IMR-90 (cell line): ENCODE measurements around the gene RAD51B. TPM values are rescaled to one million over a fixed set of nuclear protein-coding genes. Genes with fewer than 3 reads are reported as not detected.

ENCODE experiments used
- ATAC-seq: fragments of 200-7000 bp; cut with Tn5 transposase; 2 replicates; pipeline ENCODE4 v1.9.1; 2020; ENCODE audit warnings: low read depth, mild to moderate bottlenecking, moderate library complexity
- BruUV-seq: library from RNA; stranded (reverse); fragments of 400-500 nt; replicated peaks from 2 replicates; lab custom pipeline; 2021; lab: Mats Ljungman, UMichigan
- CTCF ChIA-PET: fragments of 300-600 bp; formaldehyde crosslinking; extraction: SDS; loops from one replicate; lab custom pipeline; 2021; ENCODE audit warnings: antibody characterized with exemption; lab: Yijun Ruan, JAX
- POLR2A ChIA-PET: fragments of 300-600 bp; sonication (Branson Sonifier 250); formaldehyde crosslinking; loops from one replicate; lab custom pipeline; 2022; ENCODE audit warnings: antibody characterized with exemption; ENCODE audit not compliant: unreplicated experiment; lab: Charles Lee
- DNase-seq: peaks from one replicate; pipeline ENCODE4 v3.0.0; 2013
- H2AFZ ChIP-seq: replicated peaks from 2 replicates; pipeline ENCODE3; 2013; ENCODE audit warnings: low read length, mild to moderate bottlenecking; ENCODE audit not compliant: poor library complexity
- H2AK5ac ChIP-seq: 2 replicates; pipeline ENCODE4 v1.6.1; 2013; ENCODE audit warnings: low read depth, low read length, inconsistent platforms
- H2AK9ac ChIP-seq: replicated peaks from 2 replicates; pipeline ENCODE3; 2013; ENCODE audit warnings: mild to moderate bottlenecking, low read depth, low read length, moderate library complexity; ENCODE audit not compliant: poor library complexity
- H2BK120ac ChIP-seq: 2 replicates; pipeline ENCODE4 v1.6.1; 2013; ENCODE audit warnings: low read depth, low read length, inconsistent platforms
- H2BK15ac ChIP-seq: 3 replicates; pipeline ENCODE4 v1.6.1; 2013; ENCODE audit warnings: low read depth, low read length, inconsistent platforms
- H2BK20ac ChIP-seq: 2 replicates; pipeline ENCODE4 v1.6.1; 2013; ENCODE audit warnings: low read depth, mild to moderate bottlenecking, inconsistent platforms, low read length, moderate library complexity
- H2BK5ac ChIP-seq: 2 replicates; pipeline ENCODE4 v1.6.1; 2013; ENCODE audit warnings: mild to moderate bottlenecking, low read depth, low read length, inconsistent platforms; ENCODE audit not compliant: poor library complexity, severe bottlenecking
- H3K14ac ChIP-seq: replicated peaks from 2 replicates; pipeline ENCODE4 v1.6.1; 2013; ENCODE audit warnings: low read depth, low read length, inconsistent platforms
- H3K18ac ChIP-seq: 2 replicates; pipeline ENCODE4 v1.6.1; 2013; ENCODE audit warnings: low read depth, low read length, control low read depth
- H3K23ac ChIP-seq: 2 replicates; pipeline ENCODE4 v1.6.1; 2013; ENCODE audit warnings: low read depth, low read length, inconsistent platforms
- H3K27ac ChIP-seq: 2 replicates; pipeline ENCODE4 v1.5.1; 2013; ENCODE audit warnings: mild to moderate bottlenecking, control low read depth, low read length; ENCODE audit not compliant: insufficient read depth
- H3K27me3 ChIP-seq: 2 replicates; pipeline ENCODE4 v1.6.1; 2013; ENCODE audit warnings: low read length; ENCODE audit not compliant: control insufficient read depth, insufficient read depth
- H3K36me3 ChIP-seq: 2 replicates; pipeline ENCODE4 v1.6.1; 2013; ENCODE audit warnings: low read length, mixed read lengths; ENCODE audit not compliant: control insufficient read depth, insufficient read depth
- H3K4ac ChIP-seq: 2 replicates; pipeline ENCODE4 v1.6.1; 2013; ENCODE audit warnings: low read depth, low read length, inconsistent platforms
- H3K4me1 ChIP-seq: 2 replicates; pipeline ENCODE4 v1.6.1; 2013; ENCODE audit warnings: low read length, mixed read lengths; ENCODE audit not compliant: control insufficient read depth, insufficient read depth
- H3K4me2 ChIP-seq: 2 replicates; pipeline ENCODE4 v1.6.1; 2013; ENCODE audit warnings: low read depth, mild to moderate bottlenecking, control low read depth, low read length, moderate library complexity
- H3K4me3 ChIP-seq: 2 replicates; pipeline ENCODE4 v1.5.1; 2013; ENCODE audit warnings: low read depth, mild to moderate bottlenecking, control low read depth, low read length, moderate library complexity; ENCODE audit not compliant: insufficient read depth
- H3K56ac ChIP-seq: 2 replicates; pipeline ENCODE4 v1.6.1; 2013; ENCODE audit warnings: low read length, inconsistent platforms; ENCODE audit not compliant: insufficient read depth; ENCODE audit errors: extremely low read depth
- H3K79me1 ChIP-seq, 2 experiments: 2 replicates each; pipeline ENCODE4 v1.6.1; 2013; ENCODE audit warnings: low read length in 2 of 2, inconsistent platforms in 1 of 2, low read depth in 1 of 2
- H3K9ac ChIP-seq: 2 replicates; pipeline ENCODE4 v1.6.1; 2013; ENCODE audit warnings: low read depth, low read length, control low read depth
- H3K9me1 ChIP-seq: 2 replicates; pipeline ENCODE4 v1.6.1; 2013; ENCODE audit warnings: low read length, inconsistent platforms; ENCODE audit not compliant: insufficient read depth
- H3K9me3 ChIP-seq: 2 replicates; pipeline ENCODE4 v1.6.1; 2013; ENCODE audit warnings: low read length; ENCODE audit not compliant: control insufficient read depth, insufficient read depth
- H4K20me1 ChIP-seq: 2 replicates; pipeline ENCODE4 v1.6.1; 2013; ENCODE audit warnings: low read length, inconsistent platforms; ENCODE audit not compliant: insufficient read depth
- H4K5ac ChIP-seq: 2 replicates; pipeline ENCODE4 v1.6.1; 2013; ENCODE audit warnings: mild to moderate bottlenecking, low read depth, low read length, control low read depth
- H4K8ac ChIP-seq, 2 experiments: 2 replicates each; pipeline ENCODE4 v1.6.1; 2013; ENCODE audit warnings: low read depth in 2 of 2, low read length in 2 of 2, control low read depth in 1 of 2, inconsistent platforms in 1 of 2
- H4K91ac ChIP-seq: 2 replicates; pipeline ENCODE4 v1.6.1; 2013; ENCODE audit warnings: low read depth, low read length, inconsistent platforms; ENCODE audit not compliant: insufficient read depth
- BHLHE40 ChIP-seq: fragments of 150-350 bp; IDR thresholded peaks from 2 replicates; pipeline ENCODE4 v1.6.1; 2016; ENCODE audit warnings: mild to moderate bottlenecking, low read depth, low read length
- CEBPB ChIP-seq: IDR thresholded peaks from 2 replicates; pipeline ENCODE4 v1.6.1; 2012; ENCODE audit warnings: low read depth, low read length, improper control_type of control experiment
- CHD1 ChIP-seq: IDR thresholded peaks from 2 replicates; pipeline ENCODE4 v1.6.1; 2012; ENCODE audit warnings: low read depth, low read length, improper control_type of control experiment
- FOS ChIP-seq: fragments of 150-350 bp; IDR thresholded peaks from 2 replicates; pipeline ENCODE4 v1.6.1; 2016; ENCODE audit warnings: low read depth, low read length
- MAZ ChIP-seq: IDR thresholded peaks from 2 replicates; pipeline ENCODE4 v1.6.1; 2012; ENCODE audit warnings: low read depth, mild to moderate bottlenecking, low read length, improper control_type of control experiment, moderate library complexity, borderline replicate concordance
- NFE2L2 ChIP-seq: fragments of 150-350 bp; IDR thresholded peaks from 2 replicates; pipeline ENCODE4 v1.6.1; 2016; ENCODE audit warnings: low read depth, mild to moderate bottlenecking, low read length
- RCOR1 ChIP-seq: IDR thresholded peaks from 2 replicates; pipeline ENCODE4 v1.6.1; 2012; ENCODE audit warnings: mild to moderate bottlenecking, low read length, improper control_type of control experiment; ENCODE audit not compliant: insufficient replicate concordance
- WGBS, 2 experiments: methylation state at CpG; one replicate each; pipeline versions ENCODE4 v1.1.5 to v1.1.7; 2013; ENCODE audit warnings: missing lambda C conversion rate in 2 of 2; ENCODE audit not compliant: insufficient read length in 1 of 2; ENCODE audit errors: extremely low coverage in 2 of 2; 5-methylcytosine and 5-hydroxymethylcytosine counted together
- dilution Hi-C: fragments of 300-500 bp; cut with HindIII; formaldehyde crosslinking; loops from one replicate; pipeline ENCODE4 v1.14.3; 2018; ENCODE audit warnings: low sequenced_read_pairs; ENCODE audit not compliant: unreplicated experiment
- in situ Hi-C: fragments of 300-500 bp; cut with MboI; formaldehyde crosslinking; loops from 3 replicates; pipeline ENCODE4 v1.14.3; 2019; ENCODE audit warnings: low sequenced_read_pairs, inconsistent platforms, mixed read lengths
- intact Hi-C: fragments of 100-400 bp; cut with micrococcal nuclease; formaldehyde crosslinking; loops from 2 replicates; pipeline ENCODE4 v1.10.0; 2022
- polyA plus RNA-seq, 3 experiments: library from polyadenylated mRNA; depleted of rRNA; stranded (reverse); fragments of >200 nt; gene quantifications; 2 replicates each; pipeline ENCODE4 v1.2.3, GENCODE V29; 2012; ENCODE audit warnings: low replicate concordance in 1 of 3
- total RNA-seq: library from RNA; depleted of rRNA; stranded (reverse); fragments of >200 nt; gene quantifications from 2 replicates; pipeline ENCODE4 v1.2.3, GENCODE V29; 2012

The RAD51B gene
- total and polyA plus RNA-seq, 2 of the 4 experiments (the other 2 are of a cell fraction) = 5.1 to 18.8 TPM

- BruUV-seq = no TSS peak
- Histone ChIP-seq H2BK5ac (no peak overlapping the region), H4K91ac (no peak overlapping the region), H2BK15ac (no peak overlapping the region), H2BK20ac (no peak overlapping the region), H4K5ac (no peak overlapping the region), H2AFZ (no peak overlapping the region), H3K4me3 (no peak overlapping the region), H3K79me1 (no peaks in the 10 kb centered on the region), H3K4ac (no peak overlapping the region), H3K23ac (no peak overlapping the region), H3K4me2 (no peak overlapping the region), H3K9me3 (no peaks in the 10 kb centered on the region), H3K9ac (no peak overlapping the region), H3K56ac (no peak overlapping the region), H4K20me1 (no peaks in the 10 kb centered on the region), H3K36me3 (no peaks in the 10 kb centered on the region), H2AK5ac (no peak overlapping the region), H3K9me1 (peaks cover 7% of the 10 kb centered on the region; the same call in 1 of the 2 replicates), H3K27me3 (no peaks in the 10 kb centered on the region; the same call in 1 of the 2 replicates), H2BK120ac (no peak overlapping the region), H2AK9ac (no peak overlapping the region), H3K27ac (no peak overlapping the region), H3K4me1 (peaks cover 13% of the 10 kb centered on the region), H3K14ac (no peak overlapping the region), H3K18ac (no peak overlapping the region), H4K8ac (no peak overlapping the region)
- no peak for DNase-seq
- no peak for TF ChIP-seq MAZ
- no peak for TF ChIP-seq CHD1
- no peak for TF ChIP-seq RCOR1
- no peak for TF ChIP-seq BHLHE40
- TF ChIP-seq FOS = no peak
- no peak for TF ChIP-seq CEBPB
- no peak for TF ChIP-seq NFE2L2
- ATAC-seq = no peak
- ChIA-PET POLR2A (no interaction called here), CTCF (no interaction called here)
- WGBS, 2 experiments = no CpG with 5 or more reads among the region's 7 CpGs
- dilution Hi-C loops = no loop called here
- intact Hi-C loops = no loop called here
- in situ Hi-C loops = no loop called here
Measured at GRCh38 chr14:68766299-68767247, 947.0 kb downstream of the RAD51B start.
